HG03575 (cell line): Measurements from ENCODE around the gene NEU2.
A peak's percentile ranks its signal among the peaks of the same experiment; 100 is the strongest.
"Not testable (repeated sequence)": the region's sequence is repeated elsewhere in the genome, so short reads cannot be mapped to it uniquely, and the experiment has no call there.

Experiments
- ATAC-seq: cut with Tn5 transposase; IDR thresholded peaks from one replicate; pipeline ENCODE4 v1.9.1; 2021; ENCODE audit not compliant: unreplicated experiment, insufficient number of reproducible peaks, low FRiP score; ENCODE audit errors: extremely low read depth

Gene NEU2

DNA sequence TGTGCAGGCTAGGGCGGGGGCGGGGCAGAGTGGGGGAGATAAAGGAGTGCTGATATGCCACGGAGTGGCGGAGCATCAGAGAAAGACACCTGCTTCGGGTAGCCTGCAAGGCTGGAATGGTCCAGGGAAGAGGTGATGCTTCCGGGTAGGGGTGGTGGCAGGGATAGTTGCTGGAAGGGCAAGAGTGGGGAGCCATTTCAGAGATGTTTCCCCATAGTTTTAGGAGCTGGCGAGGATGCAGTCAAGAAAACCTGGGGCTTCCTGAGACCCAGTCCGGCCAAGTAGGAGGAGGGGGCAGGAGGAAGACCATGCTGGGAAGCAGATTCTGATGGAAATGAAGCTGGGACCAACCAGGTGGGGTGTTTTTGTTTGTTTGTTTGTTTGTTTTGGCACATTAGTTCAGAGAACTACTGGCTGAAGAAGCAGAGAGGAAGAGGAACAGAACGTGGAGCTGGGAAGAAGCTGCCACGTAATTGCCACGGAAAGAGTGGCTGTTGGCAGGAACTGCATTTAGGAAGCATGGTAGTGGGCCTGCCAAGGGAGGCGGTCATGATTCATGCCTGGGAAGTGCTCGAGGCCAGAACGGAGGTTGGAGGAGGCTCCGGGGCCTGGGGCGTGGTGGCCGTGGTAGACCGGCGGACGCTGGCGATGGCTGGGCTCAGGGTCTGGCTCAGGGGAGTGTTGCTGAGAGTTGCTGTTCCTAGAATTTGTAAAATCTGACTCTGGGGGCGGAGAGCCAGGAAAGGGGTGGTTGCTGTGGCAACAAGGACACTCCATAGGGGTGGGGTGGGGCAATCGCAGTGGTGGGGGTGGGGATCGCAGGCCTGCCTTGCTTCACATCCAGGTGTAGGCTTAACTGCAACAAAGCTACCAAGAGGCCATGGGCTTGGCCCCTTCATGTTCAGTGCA is 19.0 kb downstream of the NEU2 start:
- no peak for ATAC-seq

DNA sequence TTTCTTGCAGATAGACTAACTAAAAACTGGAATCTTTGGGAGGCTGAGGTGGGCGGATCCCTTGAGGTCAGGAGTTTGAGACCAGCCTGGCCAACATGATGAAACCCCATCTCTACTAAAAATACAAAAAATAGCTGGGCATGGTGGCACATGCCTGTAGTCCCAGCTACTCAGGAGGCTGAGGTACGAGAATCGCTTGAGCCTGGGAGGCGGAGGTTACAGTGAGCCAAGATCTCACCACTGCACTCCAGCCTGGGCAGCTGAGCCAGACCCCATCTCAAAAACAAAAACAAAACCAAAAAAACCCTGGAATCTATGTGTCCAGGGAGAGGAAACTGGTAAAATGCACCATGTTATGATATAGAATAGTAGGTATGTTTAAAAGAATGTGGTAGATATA is 20.0 kb downstream of the NEU2 start:
- ATAC-seq, result not testable (repeated sequence)

DNA sequence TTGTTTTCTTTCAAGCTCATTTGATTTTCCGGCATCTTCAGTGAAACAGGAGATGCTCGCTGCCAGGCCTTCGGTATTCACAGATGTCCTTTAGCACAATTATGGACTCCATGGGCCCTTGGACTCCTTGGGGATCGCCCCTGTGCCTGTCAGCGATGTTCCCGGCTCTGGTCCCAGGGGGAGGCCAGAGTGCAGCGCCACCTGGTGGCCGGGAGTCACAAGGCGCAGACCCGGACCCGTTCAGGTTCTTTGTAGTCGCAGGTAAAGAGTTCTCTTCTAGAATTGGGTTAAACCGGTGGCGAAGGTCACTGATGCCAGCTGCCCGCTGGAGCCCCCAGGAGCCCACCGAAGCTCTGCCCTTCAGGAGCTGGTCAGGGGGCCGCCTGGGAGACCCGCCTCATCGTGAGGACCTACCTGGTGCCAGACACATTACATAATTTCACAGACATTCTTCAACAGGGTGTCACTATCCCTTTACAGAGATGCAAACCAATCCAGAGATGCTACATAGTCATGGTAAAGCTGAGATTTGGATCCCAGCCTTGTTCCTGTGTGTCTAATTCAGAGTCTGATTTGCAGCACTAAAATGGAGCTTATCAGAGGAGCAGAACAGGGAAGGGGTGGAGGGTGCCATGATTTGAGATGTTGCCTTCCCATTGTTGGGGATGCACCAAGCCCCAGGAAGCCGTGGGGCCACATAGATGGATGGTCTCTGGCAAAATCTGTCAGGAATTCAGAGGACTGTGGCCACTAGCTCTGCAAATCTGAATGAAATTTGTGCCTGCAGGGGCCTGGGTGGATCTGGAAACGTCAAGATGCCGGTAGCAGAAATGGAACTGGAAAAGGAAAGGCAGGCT is 21.7 kb downstream of the NEU2 start:
- no peak for ATAC-seq

DNA sequence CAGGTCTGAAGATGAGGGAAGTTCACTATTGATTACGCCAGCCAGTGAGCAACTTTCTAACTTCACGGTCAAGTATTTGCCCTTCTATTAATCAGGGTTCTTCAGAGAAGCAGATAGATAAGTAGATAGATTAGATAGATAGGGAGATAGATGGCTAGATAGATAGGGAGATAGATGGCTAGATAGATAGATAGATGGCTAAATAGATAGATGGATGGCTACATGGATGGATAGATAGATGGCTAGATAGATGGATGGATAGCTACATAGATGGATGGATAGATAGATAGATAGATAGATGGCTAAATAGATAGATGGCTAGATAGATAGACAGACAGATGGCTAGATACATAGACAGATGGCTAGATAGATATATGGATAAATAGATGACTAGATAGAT is 22.9 kb downstream of the NEU2 start:
- no peak for ATAC-seq

DNA sequence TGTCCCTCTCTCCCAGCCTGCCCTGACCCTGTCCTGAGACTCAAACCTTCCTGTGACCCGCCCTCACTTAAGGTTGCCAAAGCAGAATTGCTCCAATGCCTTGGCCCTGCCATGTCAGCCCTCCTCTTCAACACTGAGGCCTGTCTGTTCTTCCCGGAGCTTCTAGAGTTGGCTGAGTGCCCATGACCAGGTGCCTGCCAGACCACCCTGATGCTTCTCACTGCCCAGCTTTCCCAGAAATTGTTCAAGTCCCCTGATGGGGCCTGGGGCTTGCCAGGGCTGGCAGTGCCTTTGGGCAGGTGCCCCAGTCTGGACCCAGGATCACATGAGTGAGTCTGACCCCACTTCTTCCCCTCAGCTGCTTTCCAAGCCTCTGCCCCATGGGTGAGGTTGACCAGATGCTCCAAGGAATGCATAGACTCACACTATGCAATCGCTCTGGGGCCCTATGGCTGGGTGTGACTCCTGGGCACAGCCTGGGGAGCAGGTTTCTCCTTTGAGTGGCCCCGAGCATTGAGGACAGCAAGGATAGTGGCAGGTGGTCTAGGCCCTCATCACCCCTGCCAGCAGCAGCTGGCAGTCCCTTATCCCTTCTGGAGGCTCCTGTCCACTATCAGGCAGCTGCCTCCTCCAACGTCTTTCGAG is 24.6 kb downstream of the NEU2 start:
- ATAC-seq, result no peak

DNA sequence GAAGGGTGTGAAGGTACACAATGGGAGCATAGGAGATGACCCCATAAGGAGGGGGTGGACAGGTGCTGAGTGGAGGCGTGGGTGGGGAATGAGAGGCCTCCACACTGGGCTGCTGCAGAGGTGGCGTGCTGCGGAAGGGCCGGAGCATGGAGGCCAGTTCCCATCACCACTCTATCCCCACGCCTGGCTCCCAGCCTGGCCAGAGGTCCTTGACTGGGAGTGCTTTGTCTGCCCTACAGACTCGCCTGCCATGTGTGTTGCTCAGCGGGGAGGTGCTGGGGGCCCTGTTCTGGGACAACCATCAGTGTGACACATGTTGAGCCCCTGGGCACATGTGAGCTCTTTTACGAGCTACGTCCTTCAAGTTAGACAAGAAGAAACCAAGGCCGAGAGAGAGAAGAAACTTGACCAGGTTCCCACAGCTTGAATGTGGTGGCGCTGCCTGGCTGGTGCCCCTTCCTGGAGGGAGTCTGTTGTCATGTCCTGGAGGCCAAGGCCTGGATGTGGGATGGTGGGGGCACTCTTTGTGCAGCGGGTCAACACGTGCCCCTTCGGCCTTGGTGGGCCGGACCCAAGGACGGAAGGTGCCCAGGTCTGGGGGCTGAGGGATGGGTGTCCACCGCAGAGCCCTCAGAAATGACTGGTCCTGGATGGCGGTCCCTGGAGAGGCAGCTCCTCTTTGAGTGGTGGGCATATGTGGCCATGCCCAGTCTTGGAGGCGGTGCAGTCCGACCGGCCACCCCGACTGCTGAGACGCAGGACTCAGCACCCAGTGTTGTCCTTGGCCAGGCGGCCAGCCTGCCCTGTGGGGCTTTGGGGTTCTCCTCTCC is 26.5 kb downstream of the NEU2 start:
- ATAC-seq, result no peak

DNA sequence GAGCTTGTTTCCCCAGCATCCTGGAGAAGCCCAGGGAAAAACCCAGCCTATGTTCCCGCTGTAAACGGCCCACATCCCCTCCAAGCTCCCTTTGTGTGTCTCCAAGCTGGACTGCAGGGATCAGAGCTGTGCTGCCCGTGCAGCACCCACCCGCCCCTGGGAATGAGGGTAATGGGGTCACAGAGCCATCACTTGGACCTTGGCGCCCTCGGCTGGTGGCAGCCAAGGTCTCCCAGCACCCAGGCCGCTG is 27.0 kb downstream of the NEU2 start:
- no peak for ATAC-seq

DNA sequence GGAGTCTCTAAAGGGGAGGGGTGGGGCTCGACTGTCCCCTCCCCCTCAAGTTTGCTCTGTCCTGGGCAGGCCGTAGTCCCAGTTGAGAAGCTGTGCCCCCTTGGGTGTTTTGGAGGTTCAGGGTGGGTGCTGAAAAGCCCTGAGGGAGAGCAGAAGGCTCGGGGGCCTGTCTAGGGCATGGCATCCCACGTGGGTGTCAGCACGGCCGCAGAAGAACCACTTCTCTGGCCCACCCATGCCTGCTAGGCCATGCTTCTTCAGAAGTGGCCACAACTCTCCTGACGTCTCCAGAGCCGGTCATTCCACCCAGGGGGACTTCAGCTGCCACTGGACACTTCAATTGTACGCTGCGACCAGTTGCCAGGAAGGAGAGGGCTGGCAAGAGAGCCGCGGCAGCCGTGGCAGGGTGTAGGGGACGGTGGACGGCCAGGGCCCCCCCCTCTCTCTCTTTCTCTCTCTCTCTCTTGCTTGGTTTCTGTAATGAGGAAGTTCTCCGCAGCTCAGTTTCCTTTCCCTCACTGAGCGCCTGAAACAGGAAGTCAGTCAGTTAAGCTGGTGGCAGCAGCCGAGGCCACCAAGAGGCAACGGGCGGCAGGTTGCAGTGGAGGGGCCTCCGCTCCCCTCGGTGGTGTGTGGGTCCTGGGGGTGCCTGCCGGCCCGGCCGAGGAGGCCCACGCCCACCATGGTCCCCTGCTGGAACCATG is 27.5 kb downstream of the NEU2 start, which contains the start of gene INPP5D:
Gene INPP5D, plus strand, starts transcription at position 546 of the 704 bp plus-strand sequence. Its CDS starts 137 bp downstream, at position 683.
- ATAC-seq, result no peak

DNA sequence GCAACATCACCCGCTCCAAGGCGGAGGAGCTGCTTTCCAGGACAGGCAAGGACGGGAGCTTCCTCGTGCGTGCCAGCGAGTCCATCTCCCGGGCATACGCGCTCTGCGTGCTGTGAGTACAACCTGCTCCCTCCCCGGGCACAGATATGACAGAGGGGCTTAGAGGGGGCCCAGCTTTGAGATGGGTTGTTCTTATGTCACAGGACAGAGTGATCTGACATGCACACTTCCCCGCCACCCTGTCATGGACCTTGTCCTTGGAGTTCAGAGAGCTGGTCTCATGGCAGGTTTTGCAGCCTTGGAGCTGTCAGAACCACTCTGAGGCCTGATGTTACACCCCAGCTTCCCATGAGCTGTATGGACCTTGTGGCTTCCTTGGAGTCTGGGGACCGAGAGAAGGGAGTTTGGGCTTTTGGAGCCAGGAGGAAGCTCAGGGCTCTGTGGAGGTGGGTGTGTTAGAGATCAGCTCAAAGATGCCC is 28.1 kb downstream of the NEU2 start:
- no peak for ATAC-seq

DNA sequence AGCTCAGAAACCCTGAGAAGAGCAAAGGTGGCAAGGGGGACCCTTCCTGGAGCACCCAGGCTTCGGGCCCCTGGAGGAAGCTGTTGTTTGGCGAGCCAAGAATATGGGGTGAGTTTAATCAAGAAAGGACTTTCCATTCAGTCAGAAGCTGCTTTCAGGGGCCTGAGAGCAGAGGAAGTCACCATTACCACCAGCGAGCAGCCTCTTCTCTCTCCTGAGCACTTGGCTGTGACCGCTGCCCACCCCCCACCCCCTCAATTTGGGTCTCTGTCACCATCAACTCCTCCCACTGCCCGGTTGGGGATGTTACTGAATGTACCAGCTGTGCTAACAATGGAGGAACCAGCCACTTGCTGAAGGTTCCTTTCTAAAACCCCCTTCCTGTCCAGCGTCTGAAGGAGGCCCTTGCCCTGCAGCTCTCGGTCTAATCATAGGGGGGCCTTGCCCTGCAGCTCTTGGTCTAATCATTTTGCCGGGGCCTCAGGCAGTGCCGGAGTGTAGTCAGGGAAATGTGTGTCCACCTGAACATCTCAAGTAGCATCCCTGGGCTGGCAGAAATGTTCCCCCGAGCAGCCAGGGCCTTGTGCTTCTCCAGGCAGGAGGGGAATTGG is 28.6 kb downstream of the NEU2 start:
- ATAC-seq, result no peak

DNA sequence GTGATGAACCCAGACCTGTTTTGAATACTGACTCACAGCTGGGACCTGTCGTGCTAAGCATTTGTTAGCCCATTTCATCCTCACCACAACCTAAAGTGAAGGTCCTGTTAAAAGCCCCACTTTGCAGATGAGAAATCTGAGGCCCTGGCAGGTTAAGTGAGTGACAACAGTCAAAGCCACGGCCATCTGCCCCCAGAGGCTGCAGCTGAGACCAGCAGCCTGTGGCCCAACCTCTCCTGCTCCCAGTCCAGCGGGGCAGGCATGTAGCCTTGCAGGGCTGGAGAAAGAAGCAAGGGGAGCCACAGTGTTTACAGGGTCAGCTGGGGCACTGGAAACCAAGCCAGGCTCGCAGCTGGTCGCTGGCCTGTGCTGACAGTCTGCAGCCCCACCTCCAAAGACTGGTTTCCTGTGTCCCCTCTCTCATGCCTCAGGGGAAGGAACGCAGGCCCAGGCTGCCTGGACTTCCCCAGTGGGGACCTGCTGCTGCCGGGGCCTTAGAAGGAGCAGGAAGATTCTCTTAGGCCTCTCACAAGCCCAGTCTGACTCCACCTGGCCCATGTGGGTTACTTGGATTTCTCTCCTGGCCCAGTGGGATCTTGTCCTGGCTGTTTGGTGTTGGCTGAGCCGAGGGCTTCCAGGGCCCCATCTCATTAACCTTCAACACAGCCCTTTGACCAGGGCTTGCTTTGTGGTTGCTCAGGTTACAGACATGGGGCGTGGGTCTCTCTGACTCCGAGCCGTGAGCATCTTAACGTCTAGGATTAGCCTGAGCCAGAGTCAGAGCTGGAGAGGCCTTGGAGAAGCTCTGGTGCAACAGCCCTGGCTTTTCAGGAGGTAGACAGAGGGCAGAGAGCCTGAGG is 29.3 kb downstream of the NEU2 start:
- no peak for ATAC-seq

DNA sequence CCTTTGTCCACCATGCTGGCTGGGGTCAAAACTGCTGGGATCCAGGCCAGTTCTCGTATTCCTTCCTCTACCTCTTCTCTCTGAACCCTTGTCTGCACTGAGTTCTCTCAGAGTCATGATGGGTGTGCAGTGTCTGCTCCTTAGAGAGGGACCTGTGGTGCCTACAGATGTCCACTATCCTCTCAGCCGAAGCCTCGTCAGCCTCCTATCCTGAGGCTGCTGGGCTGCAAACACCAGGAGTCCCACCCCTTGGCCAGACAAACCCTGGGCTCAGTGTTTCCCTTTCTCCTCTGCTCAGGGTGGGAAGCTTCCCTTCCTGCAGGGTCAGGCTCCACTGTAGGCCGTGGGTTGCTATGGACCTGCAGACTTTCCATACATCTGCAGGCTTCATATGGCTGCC is 30.0 kb downstream of the NEU2 start:
- no peak for ATAC-seq

DNA sequence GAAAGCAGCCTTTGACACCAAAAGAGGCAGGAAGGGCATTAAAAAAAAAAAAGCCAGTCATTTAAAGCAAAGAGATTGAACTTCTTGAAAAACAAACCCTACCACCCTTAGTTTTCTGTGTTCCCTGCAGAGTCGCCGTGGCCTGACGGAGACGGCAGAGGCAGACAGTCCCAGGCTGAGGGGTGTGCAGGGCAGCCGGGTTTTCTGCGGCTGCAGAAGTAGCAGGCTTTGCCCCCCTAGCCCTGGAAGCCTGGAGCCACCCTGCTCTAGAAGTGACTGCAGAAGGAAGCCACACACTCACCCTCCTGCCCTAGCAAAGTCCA is 30.4 kb downstream of the NEU2 start:
- ATAC-seq, result no peak

DNA sequence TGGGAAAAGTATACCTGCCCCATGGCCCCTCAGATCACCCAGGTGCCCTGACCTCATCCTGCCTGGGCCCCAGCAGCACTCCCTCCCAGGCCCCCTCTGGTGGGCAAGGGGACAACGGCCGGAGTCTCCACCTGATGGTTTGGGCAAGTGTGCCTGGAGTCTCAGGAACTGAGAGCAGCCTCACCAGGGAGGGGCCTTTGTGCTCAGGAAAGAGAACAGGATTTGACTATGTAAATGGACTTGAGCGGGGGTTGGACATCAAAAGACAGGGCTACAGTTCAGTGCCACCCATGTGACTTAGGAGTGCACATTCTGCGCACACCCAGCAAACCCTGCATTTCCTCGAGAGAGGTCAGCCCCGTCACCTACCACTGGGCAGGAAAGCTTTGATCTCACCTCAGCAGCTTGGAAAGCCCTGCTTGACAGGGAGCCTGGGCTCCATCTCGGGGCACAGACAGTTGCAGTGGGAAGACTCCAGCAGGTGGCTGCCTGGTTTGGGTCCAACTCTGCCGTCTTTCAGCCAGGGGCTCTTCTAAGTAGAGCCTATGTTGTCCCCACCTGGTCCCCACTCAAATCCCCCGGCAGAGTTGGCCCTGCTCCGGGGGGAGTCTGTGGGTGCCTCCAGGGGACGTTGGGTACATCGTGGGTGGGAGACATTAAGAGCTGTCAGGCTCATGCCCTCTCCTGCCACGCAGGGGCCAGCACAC is 30.9 kb downstream of the NEU2 start:
- peak; percentile 39 for ATAC-seq

DNA sequence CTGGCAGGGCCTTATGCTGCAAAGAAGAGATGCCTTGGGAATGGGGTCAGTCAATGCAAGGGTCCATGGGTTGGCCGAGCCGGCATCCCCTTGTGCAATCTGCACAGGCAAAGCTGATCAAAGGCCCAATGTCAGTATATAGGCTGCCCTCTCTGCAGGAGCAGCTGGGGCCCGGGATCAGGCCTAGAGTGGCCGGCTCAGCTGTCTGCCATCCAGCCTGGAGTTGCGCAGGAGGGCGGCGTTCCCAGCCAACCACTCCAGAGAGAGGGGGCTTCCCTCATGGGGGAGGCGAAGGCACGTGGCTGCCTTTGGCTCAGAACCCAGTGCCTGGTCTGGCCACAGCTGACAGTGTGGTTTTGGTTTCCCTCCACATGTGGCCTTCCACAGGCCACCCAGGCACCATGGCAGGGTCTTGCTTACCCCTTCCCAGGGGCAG is 31.5 kb downstream of the NEU2 start:
- no peak for ATAC-seq

DNA sequence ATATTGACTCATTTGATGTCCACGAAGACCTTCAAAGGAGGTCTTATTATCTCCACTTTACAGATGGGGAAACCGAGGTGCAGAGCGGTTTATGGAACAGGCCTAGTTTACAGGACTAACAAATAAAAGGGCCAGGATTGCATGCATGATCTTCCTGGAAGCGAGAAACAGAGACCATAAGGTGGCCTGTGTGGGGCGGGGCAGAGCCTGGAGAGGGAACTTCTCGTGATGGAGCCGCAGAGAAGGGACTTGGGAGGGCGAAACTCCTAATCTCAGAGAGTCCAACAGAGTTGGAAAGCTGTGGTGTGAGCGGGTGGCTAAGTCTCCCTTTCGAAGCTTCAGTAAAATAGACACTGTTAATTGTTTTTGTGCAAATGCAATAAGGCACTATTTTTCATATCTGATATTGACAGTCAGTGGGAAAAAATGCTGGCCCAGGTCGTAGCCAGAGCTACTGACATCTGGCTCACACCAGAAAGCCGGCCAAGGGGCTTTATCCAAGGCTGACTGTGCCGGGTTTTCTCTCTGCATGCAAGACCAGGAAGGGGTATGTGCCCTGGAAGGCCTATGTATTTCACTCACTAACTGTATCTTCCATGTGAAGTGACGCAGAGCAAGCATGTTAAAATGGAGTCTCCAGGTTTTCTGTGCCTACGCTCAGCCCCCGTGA is 32.2 kb downstream of the NEU2 start:
- no peak for ATAC-seq
